ENCODE measurements around the gene ETFA. TPM values are rescaled to one million over a fixed set of nuclear protein-coding genes. Genes with fewer than 3 reads are reported as not detected.

The ETFA gene
- total RNA-seq, 2 experiments from 2014 or later = 84.8 to 146 TPM

DNA sequence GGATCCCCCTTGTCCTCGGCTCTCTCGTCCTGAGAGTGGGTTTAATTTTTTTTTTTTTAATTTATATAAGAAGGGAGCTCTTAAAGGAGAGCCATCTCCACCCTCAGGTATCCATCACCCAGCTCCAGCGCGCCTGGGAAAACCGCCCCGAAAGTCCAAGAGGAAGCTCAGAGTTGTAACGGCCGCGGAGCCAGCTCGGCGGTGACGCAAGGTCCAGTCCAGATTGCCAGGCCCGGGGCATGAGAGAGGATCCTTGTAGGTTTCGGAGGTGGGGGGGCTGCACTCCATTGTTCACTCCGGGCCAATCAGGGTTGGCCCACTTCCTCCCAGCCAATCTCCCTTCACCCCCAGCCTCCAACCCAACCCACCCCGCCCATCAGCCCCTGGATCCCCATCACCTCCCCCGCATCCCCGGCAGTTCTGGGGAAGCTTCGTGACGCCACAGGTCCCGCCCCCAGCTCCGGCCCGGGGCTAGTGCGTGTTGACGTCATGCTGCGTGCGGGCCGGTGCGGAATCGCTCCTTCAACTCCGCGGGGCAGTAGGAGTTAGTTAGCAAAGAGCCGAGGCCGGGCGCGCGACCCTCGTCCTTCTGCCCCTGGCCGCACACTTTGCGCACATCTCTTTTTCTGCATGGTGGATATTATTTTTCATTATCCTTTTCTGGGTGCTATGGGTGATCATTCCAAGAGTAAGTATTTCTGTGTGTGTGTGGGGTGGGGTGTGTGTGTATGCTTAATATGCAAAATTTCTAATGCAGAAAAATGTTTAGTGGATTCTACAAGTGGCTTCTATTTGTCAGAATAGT, 25.2 kb upstream of the ETFA start, which contains the start of gene ISL2:
Gene ISL2, plus strand, starts transcription at position 520 of the 805 bp plus-strand sequence. Its CDS starts 111 bp downstream, at position 631.
- H3K27ac ChIP-seq (ENCODE audit: low read depth, low read length, poor library complexity, severe bottlenecking) = peak within 1 kb of the TSS; percentile 65
- DNase-seq (ENCODE audit: low spot score) = peak; percentile 96
- peaks cover 9% of the 10 kb centered on the region for H3K36me3 ChIP-seq (ENCODE audit: insufficient read depth, low read length)
- no peaks in the 10 kb centered on the region for H3K9me3 ChIP-seq (ENCODE audit: low read length)
- TF ChIP-seq CTCF (conservative IDR thresholded peaks at IDR 0.05; ENCODE audit: low read length) (no peak), EZH2phosphoT487 (IDR thresholded peaks at IDR 0.05; ENCODE audit: borderline replicate concordance, low read depth, low read length) (no peak)
- H4K20me1 ChIP-seq (ENCODE audit: insufficient read depth, low read length) = peaks cover 5% of the 10 kb centered on the region; the same call in 1 of the 2 replicates
- BruUV-seq (replicated peaks) = no TSS peak
- peak within 1 kb of the TSS; percentile 95 for H3K4me2 ChIP-seq (ENCODE audit: low read length)
- peaks cover 39% of the 10 kb centered on the region for H3K4me1 ChIP-seq (ENCODE audit: insufficient read depth, low read length, poor library complexity, severe bottlenecking)
- ChIA-PET CTCF (ENCODE audit: unreplicated experiment) (interaction anchor here (0.6 to 0.9 kb wide), 2 partner anchors 18 to 191 kb away, joined by 3 to 7 read pairs; no protein-coding TSS in a partner anchor), POLR2A (interaction anchor here (0.6 to 1.7 kb wide), 13 partner anchors 9 to 1213 kb away, joined by 3 to 11 read pairs (median 5); partner anchors contain the start of gene ETFA)
- peaks cover 10% of the 10 kb centered on the region; the same call in 1 of the 2 replicates for H3K79me2 ChIP-seq (ENCODE audit: insufficient read depth, low read depth, low read length)
- peak within 1 kb of the TSS; percentile 77 for H3K4me3 ChIP-seq (ENCODE audit: low read depth, low read length, poor library complexity, severe bottlenecking)
- H2AFZ ChIP-seq (ENCODE audit: low read length) = peak within 1 kb of the TSS; percentile 89
- intact Hi-C loops (cut with micrococcal nuclease; ENCODE audit: unreplicated experiment) = loop anchor here (1.0 kb wide), 1 partner anchor 25 kb away; the partner anchor contains the start of gene ETFA
- no peaks in the 10 kb centered on the region for H3K9me2 ChIP-seq (ENCODE audit: insufficient read depth, low read length)

- intact Hi-C loops (cut with micrococcal nuclease; ENCODE audit: unreplicated experiment) = loop anchor here (1.0 to 2.0 kb wide), 2 partner anchors 24 to 145 kb away; partner anchors contain the start of gene ETFA
- Histone ChIP-seq H3K27ac (ENCODE audit: low read depth, low read length, poor library complexity, severe bottlenecking) (peak overlapping the region; percentile 65), H3K9me3 (ENCODE audit: low read length) (no peaks in the 10 kb centered on the region), H3K4me3 (ENCODE audit: low read depth, low read length, poor library complexity, severe bottlenecking) (peak overlapping the region; percentile 77), H2AFZ (ENCODE audit: low read length) (peak overlapping the region; percentile 86), H3K9me2 (ENCODE audit: insufficient read depth, low read length) (no peaks in the 10 kb centered on the region), H3K4me1 (ENCODE audit: insufficient read depth, low read length, poor library complexity, severe bottlenecking) (peaks cover 39% of the 10 kb centered on the region), H3K36me3 (ENCODE audit: insufficient read depth, low read length) (peaks cover 4% of the 10 kb centered on the region; the same call in 1 of the 2 replicates), H4K20me1 (ENCODE audit: insufficient read depth, low read length) (peaks cover 5% of the 10 kb centered on the region; the same call in 1 of the 2 replicates), H3K4me2 (ENCODE audit: low read length) (peak overlapping the region; percentile 95), H3K79me2 (ENCODE audit: insufficient read depth, low read depth, low read length) (peaks cover 10% of the 10 kb centered on the region; the same call in 1 of the 2 replicates)
- peak; percentile 46 for DNase-seq (ENCODE audit: low spot score)
- POLR2A ChIA-PET = interaction anchor here (0.6 to 1.7 kb wide), 11 partner anchors 10 to 1713 kb away, joined by 4 to 11 read pairs (median 6); partner anchors contain the start of gene ETFA
- BruUV-seq (replicated peaks) = TSS peak; percentile 97
- TF ChIP-seq EZH2phosphoT487 (IDR thresholded peaks at IDR 0.05; ENCODE audit: borderline replicate concordance, low read depth, low read length) (no peak), CTCF (conservative IDR thresholded peaks at IDR 0.05; ENCODE audit: low read length) (no peak)
- CTCF ChIA-PET (ENCODE audit: unreplicated experiment) = interaction anchor here (0.6 kb wide), 1 partner anchor 1730 kb away, joined by 5 read pairs; no protein-coding TSS in a partner anchor
Measured at GRCh38 chr15:76335307-76336253, 24.3 kb upstream of the ETFA start.

All from OCI-LY7 (cell line).